MM.1S (cell line): ENCODE measurements around the gene C2orf69.

Experiments used
- DNase-seq: peaks from one replicate; pipeline ENCODE4 v3.0.0-alpha.2; 2015
- H2AFZ ChIP-seq: fragments of 300-600 bp; sonication (generic); 2 replicates; pipeline ENCODE4 v1.6.0; 2016; ENCODE audit warnings: antibody characterized with exemption, low read length
- H3F3A ChIP-seq: fragments of 300-600 bp; sonication (generic); 2 replicates; pipeline ENCODE4 v1.6.1; 2016; ENCODE audit warnings: mild to moderate bottlenecking, antibody characterized with exemption, low read length, moderate library complexity, mixed read lengths; ENCODE audit not compliant: insufficient read depth
- H3K27ac ChIP-seq: fragments of 300-600 bp; sonication (generic); 2 replicates; pipeline ENCODE4 v1.5.1; 2016; ENCODE audit warnings: mild to moderate bottlenecking, low read length
- H3K27me3 ChIP-seq: fragments of 300-600 bp; sonication (generic); replicated peaks from 2 replicates; pipeline ENCODE4 v1.6.0; 2016; ENCODE audit warnings: low read length; ENCODE audit not compliant: insufficient read depth
- H3K36me3 ChIP-seq: fragments of 300-600 bp; sonication (generic); replicated peaks from 2 replicates; pipeline ENCODE4 v1.6.1; 2016; ENCODE audit warnings: mild to moderate bottlenecking, low read length, mixed read lengths; ENCODE audit not compliant: insufficient read depth
- H3K4me1 ChIP-seq: fragments of 300-600 bp; sonication (generic); 2 replicates; pipeline ENCODE4 v1.6.1; 2016; ENCODE audit warnings: low read length, mixed read lengths
- H3K4me2 ChIP-seq: fragments of 300-600 bp; sonication (generic); 2 replicates; pipeline ENCODE4 v1.6.0; 2016; ENCODE audit warnings: low read depth, low read length
- H3K4me3 ChIP-seq: fragments of 300-600 bp; sonication (generic); 2 replicates; pipeline ENCODE4 v1.5.1; 2016; ENCODE audit warnings: low read length, mixed read lengths
- H3K79me2 ChIP-seq: fragments of 300-600 bp; sonication (generic); 2 replicates; pipeline ENCODE4 v1.6.1; 2016; ENCODE audit warnings: mixed run types, low read length, mixed read lengths
- H3K9ac ChIP-seq: fragments of 300-600 bp; sonication (generic); 2 replicates; pipeline ENCODE4 v1.6.1; 2016; ENCODE audit warnings: low read length, mixed read lengths
- H3K9me2 ChIP-seq: fragments of 300-600 bp; sonication (generic); replicated peaks from 2 replicates; pipeline ENCODE4 v1.6.1; 2016; ENCODE audit warnings: mild to moderate bottlenecking, low read length, mixed read lengths; ENCODE audit not compliant: insufficient read depth
- H3K9me3 ChIP-seq: fragments of 300-600 bp; sonication (generic); replicated peaks from 2 replicates; pipeline ENCODE4 v1.6.1; 2016; ENCODE audit warnings: mild to moderate bottlenecking, low read length, mixed read lengths; ENCODE audit not compliant: insufficient read depth
- H4K20me1 ChIP-seq: fragments of 300-600 bp; sonication (generic); 2 replicates; pipeline ENCODE4 v1.6.1; 2016; ENCODE audit warnings: mild to moderate bottlenecking, low read length, moderate library complexity, mixed read lengths; ENCODE audit not compliant: insufficient read depth
- EZH2 ChIP-seq: fragments of 300-600 bp; sonication (generic); optimal IDR thresholded peaks from 2 replicates; pipeline ENCODE3; 2017; ENCODE audit warnings: low read depth, mild to moderate bottlenecking, antibody characterized with exemption, low read length, mixed read lengths
- EZH2phosphoT487 ChIP-seq: fragments of 300-600 bp; sonication (generic); IDR thresholded peaks from 2 replicates; pipeline ENCODE4 v1.6.1; 2018; ENCODE audit warnings: antibody characterized with exemption, low read length
- TF ChIP-seq, protein P1 (sequence below): fragments of 300-600 bp; sonication (generic); IDR thresholded peaks from 2 replicates; pipeline ENCODE4 v1.5.1; 2016; ENCODE audit warnings: antibody characterized with exemption, low read length, mixed read lengths

The C2orf69 gene

DNA sequence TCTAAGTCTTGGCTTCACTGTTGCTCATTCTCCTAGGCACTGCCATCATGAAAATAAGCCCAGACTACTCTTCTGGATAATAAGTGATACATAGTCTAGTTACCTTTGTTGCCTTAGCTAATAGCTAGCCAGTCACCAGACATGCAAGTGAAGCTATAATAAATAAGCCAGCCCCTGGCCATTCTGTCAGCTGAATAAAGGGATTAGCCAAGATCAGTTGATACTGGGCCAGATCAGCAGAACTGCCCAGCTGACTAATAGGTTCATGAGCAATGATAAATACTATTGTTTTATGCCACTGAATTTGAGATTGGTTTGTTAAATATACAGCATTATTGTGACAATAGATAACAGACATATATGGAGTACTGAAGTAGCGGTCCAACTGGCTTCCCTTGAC lies 8.0 kb upstream of the C2orf69 start:
- Histone ChIP-seq H3F3A (no peaks in the 10 kb centered on the region), H3K27ac (no peak overlapping the region), H2AFZ (no peak overlapping the region), H3K4me3 (no peak overlapping the region), H3K4me1 (no peaks in the 10 kb centered on the region), H3K9me2 (no peaks in the 10 kb centered on the region), H3K27me3 (no peaks in the 10 kb centered on the region), H3K36me3 (no peaks in the 10 kb centered on the region), H3K79me2 (no peaks in the 10 kb centered on the region), H3K9me3 (no peaks in the 10 kb centered on the region), H3K9ac (no peak overlapping the region), H3K4me2 (no peak overlapping the region), H4K20me1 (no peaks in the 10 kb centered on the region)
- no peak for DNase-seq
- TF ChIP-seq, protein P1, sequence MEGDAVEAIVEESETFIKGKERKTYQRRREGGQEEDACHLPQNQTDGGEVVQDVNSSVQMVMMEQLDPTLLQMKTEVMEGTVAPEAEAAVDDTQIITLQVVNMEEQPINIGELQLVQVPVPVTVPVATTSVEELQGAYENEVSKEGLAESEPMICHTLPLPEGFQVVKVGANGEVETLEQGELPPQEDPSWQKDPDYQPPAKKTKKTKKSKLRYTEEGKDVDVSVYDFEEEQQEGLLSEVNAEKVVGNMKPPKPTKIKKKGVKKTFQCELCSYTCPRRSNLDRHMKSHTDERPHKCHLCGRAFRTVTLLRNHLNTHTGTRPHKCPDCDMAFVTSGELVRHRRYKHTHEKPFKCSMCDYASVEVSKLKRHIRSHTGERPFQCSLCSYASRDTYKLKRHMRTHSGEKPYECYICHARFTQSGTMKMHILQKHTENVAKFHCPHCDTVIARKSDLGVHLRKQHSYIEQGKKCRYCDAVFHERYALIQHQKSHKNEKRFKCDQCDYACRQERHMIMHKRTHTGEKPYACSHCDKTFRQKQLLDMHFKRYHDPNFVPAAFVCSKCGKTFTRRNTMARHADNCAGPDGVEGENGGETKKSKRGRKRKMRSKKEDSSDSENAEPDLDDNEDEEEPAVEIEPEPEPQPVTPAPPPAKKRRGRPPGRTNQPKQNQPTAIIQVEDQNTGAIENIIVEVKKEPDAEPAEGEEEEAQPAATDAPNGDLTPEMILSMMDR, result no peak
- TF ChIP-seq EZH2phosphoT487, result no peak

- H3K36me3 ChIP-seq, result no peaks in the 10 kb centered on the region
- no peak for TF ChIP-seq EZH2
- TF ChIP-seq, protein P1, result no peak
- no peak for TF ChIP-seq EZH2phosphoT487
- H3K27ac ChIP-seq, result no peak overlapping the region
- DNase-seq, result no peak
- H3K9me2 ChIP-seq, result no peaks in the 10 kb centered on the region
- H3K79me2 ChIP-seq, result peaks cover 7% of the 10 kb centered on the region
- H3K4me1 ChIP-seq, result peaks cover 5% of the 10 kb centered on the region; the same call in 1 of the 2 replicates
- H3K27me3 ChIP-seq, result no peaks in the 10 kb centered on the region
- H3K4me3 ChIP-seq, result no peak overlapping the region
- H3F3A ChIP-seq, result peaks cover 10% of the 10 kb centered on the region; the same call in 1 of the 2 replicates
- H2AFZ ChIP-seq, result no peak overlapping the region
- H3K9ac ChIP-seq, result no peak overlapping the region
- no peak overlapping the region for H3K4me2 ChIP-seq
- no peaks in the 10 kb centered on the region for H3K9me3 ChIP-seq
- no peaks in the 10 kb centered on the region for H4K20me1 ChIP-seq
Measured at GRCh38 chr2:199907008-199907714, 3.9 kb upstream of the C2orf69 start.

- Histone ChIP-seq H3K4me2 (peak overlapping the region; percentile 59), H2AFZ (peak overlapping the region; percentile 61), H3K27me3 (no peaks in the 10 kb centered on the region), H3K4me1 (peaks cover 8% of the 10 kb centered on the region), H3K36me3 (no peaks in the 10 kb centered on the region), H3K4me3 (peak overlapping the region; percentile 81), H3K79me2 (peaks cover 35% of the 10 kb centered on the region), H3F3A (peaks cover 12% of the 10 kb centered on the region; the same call in 1 of the 2 replicates), H4K20me1 (no peaks in the 10 kb centered on the region), H3K27ac (peak overlapping the region; percentile 88; the same call in 1 of the 2 replicates), H3K9me3 (no peaks in the 10 kb centered on the region), H3K9me2 (no peaks in the 10 kb centered on the region), H3K9ac (no peak overlapping the region)
- DNase-seq, result no peak
- no peak for TF ChIP-seq EZH2
- TF ChIP-seq, protein P1, result no peak
- no peak for TF ChIP-seq EZH2phosphoT487
Measured at GRCh38 chr2:199910338-199911051, 598 bp upstream of the C2orf69 start.
